Endothelial cell of umbilical vein (primary cell): ENCODE data around the gene CDK10. TPM values are rescaled to one million over a fixed set of nuclear protein-coding genes. Genes with fewer than 3 reads are reported as not detected.

ENCODE experiments used
- BruUV-seq: library from RNA; stranded (reverse); fragments of 400-500 nt; replicated peaks from 2 replicates; lab custom pipeline; 2021; lab: Mats Ljungman, UMichigan
- CTCF ChIA-PET: fragments of 300-600, 350-600 bp; sonication (Branson Sonifier 250); formaldehyde crosslinking; loops from one replicate; lab custom pipeline; 2021; ENCODE audit warnings: antibody characterized with exemption, inconsistent platforms; lab: Charles Lee
- POLR2A ChIA-PET: fragments of 300-600, 350-600 bp; sonication (Branson Sonifier 250); formaldehyde crosslinking; loops from one replicate; lab custom pipeline; 2021; ENCODE audit warnings: antibody characterized with exemption, inconsistent platforms; lab: Charles Lee
- DNase-seq: peaks from one replicate; pipeline ENCODE4 v3.0.0-alpha.2; 2011; ENCODE audit warnings: low read depth, low spot score
- FAIRE-seq: peaks from 2 replicates; lab custom pipeline; 2011; peaks lifted over from hg19 to GRCh38; lab: Jason Lieb, UNC
- H2AFZ ChIP-seq: 2 replicates; pipeline ENCODE4 v1.6.0; 2012; ENCODE audit warnings: low read depth, low read length, control low read depth, inconsistent platforms
- H3K27ac ChIP-seq: 2 replicates; pipeline ENCODE4 v1.5.1; 2011; ENCODE audit warnings: low read depth, mild to moderate bottlenecking, control low read depth, low read length, moderate library complexity; ENCODE audit not compliant: insufficient read depth
- H3K27me3 ChIP-seq, 2 experiments: 2 replicates each; pipeline versions ENCODE4 v1.6.0 to v1.6.1; 2011; ENCODE audit warnings: low read length in 2 of 2, mixed read lengths in 1 of 2; ENCODE audit not compliant: control insufficient read depth in 2 of 2, insufficient read depth in 2 of 2
- H3K36me3 ChIP-seq, 2 experiments: 2 replicates in 1 of 2; 3 replicates in 1 of 2; pipeline ENCODE4 v1.5.1; 2011; ENCODE audit warnings: low read length in 2 of 2, mild to moderate bottlenecking in 1 of 2, moderate library complexity in 1 of 2; ENCODE audit not compliant: control insufficient read depth in 2 of 2, insufficient read depth in 2 of 2; ENCODE audit errors: extremely low read depth in 1 of 2
- H3K4me1 ChIP-seq: 3 replicates; pipeline ENCODE4 v1.5.1; 2011; ENCODE audit warnings: mild to moderate bottlenecking, low read length; ENCODE audit not compliant: control insufficient read depth, insufficient read depth; ENCODE audit errors: extremely low read depth
- H3K4me2 ChIP-seq: 2 replicates; pipeline ENCODE4 v1.6.1; 2011; ENCODE audit warnings: low read length, control low read depth, mixed read lengths; ENCODE audit not compliant: insufficient read depth
- H3K4me3 ChIP-seq, 3 experiments: fragments of 200-600 bp in 1 of 3; sonication (generic), shearing (Covaris generic) in 1 of 3; replicated peaks in 1 of 3; 2 replicates each; pipeline ENCODE4 v1.5.1; 2011 to 2016; ENCODE audit warnings: control low read depth in 3 of 3, low read length in 3 of 3, mild to moderate bottlenecking in 2 of 3, inconsistent platforms in 1 of 3, low read depth in 1 of 3, moderate library complexity in 1 of 3; ENCODE audit not compliant: insufficient read depth in 1 of 3
- H3K79me2 ChIP-seq: 2 replicates; pipeline ENCODE4 v1.6.0; 2012; ENCODE audit warnings: low read length, inconsistent platforms; ENCODE audit not compliant: control insufficient read depth, insufficient read depth
- H3K9ac ChIP-seq: replicated peaks from 2 replicates; pipeline ENCODE3; 2011; ENCODE audit warnings: low read length, control low read depth; ENCODE audit not compliant: insufficient read depth; ENCODE audit errors: extremely low read depth
- H3K9me1 ChIP-seq: replicated peaks from 3 replicates; pipeline ENCODE4 v1.6.0; 2011; ENCODE audit warnings: mild to moderate bottlenecking, low read length; ENCODE audit not compliant: control insufficient read depth, insufficient read depth; ENCODE audit errors: extremely low read depth
- H3K9me3 ChIP-seq: replicated peaks from 2 replicates; pipeline ENCODE4 v1.5.1; 2012; ENCODE audit warnings: low read length, inconsistent platforms; ENCODE audit not compliant: control insufficient read depth, insufficient read depth
- H4K20me1 ChIP-seq: replicated peaks from 2 replicates; pipeline ENCODE3; 2011; ENCODE audit warnings: mild to moderate bottlenecking, low read length; ENCODE audit not compliant: control insufficient read depth, insufficient read depth; ENCODE audit errors: extremely low read depth
- CTCF ChIP-seq, 2 donors: IDR thresholded peaks; 1 replicate in 1 of 2; 2 replicates in 1 of 2; pipeline ENCODE4 v1.5.1; 2011; ENCODE audit warnings: low read length in 2 of 2, mild to moderate bottlenecking in 2 of 2, moderate library complexity in 2 of 2, control low read depth in 1 of 2, inconsistent platforms in 1 of 2, low read depth in 1 of 2; ENCODE audit not compliant: insufficient read depth in 1 of 2; ENCODE audit errors: extremely low read depth in 1 of 2
- EZH2 ChIP-seq: IDR thresholded peaks from 2 replicates; pipeline ENCODE4 v1.6.1; 2012; ENCODE audit warnings: borderline replicate concordance, low read depth, mild to moderate bottlenecking, moderate library complexity, low read length, inconsistent platforms; ENCODE audit not compliant: severe bottlenecking
- FOS ChIP-seq: IDR thresholded peaks from 2 replicates; pipeline ENCODE4 v1.6.1; 2011; ENCODE audit warnings: mild to moderate bottlenecking, low read length, moderate library complexity, borderline replicate concordance; ENCODE audit not compliant: insufficient read depth
- GATA2 ChIP-seq: IDR thresholded peaks from 2 replicates; pipeline ENCODE4 v1.7.0; 2011; ENCODE audit warnings: low read depth, mild to moderate bottlenecking, moderate library complexity, mixed read lengths, low read length; ENCODE audit not compliant: insufficient read length, insufficient read depth
- MYC ChIP-seq: IDR thresholded peaks from one replicate; pipeline ENCODE4 v1.6.1; 2011; ENCODE audit warnings: mild to moderate bottlenecking, low read depth, low read length
- POLR2A ChIP-seq: IDR thresholded peaks from 2 replicates; pipeline ENCODE4 v1.6.1; 2012; ENCODE audit warnings: low read depth, mild to moderate bottlenecking, control low read depth, low read length
- POLR2AphosphoS5 ChIP-seq: IDR thresholded peaks from 2 replicates; pipeline ENCODE4 v1.6.1; 2012; ENCODE audit warnings: low read depth, mild to moderate bottlenecking, control low read depth, low read length, moderate library complexity; ENCODE audit not compliant: insufficient read depth
- dilution Hi-C: fragments of 300-500 bp; cut with MboI; formaldehyde crosslinking; loops from one replicate; pipeline ENCODE4 v1.15.0; 2019; ENCODE audit warnings: low sequenced_read_pairs; ENCODE audit not compliant: extremely low pct_ligation_motif_present
- intact Hi-C: fragments of 100-400 bp; cut with micrococcal nuclease; formaldehyde crosslinking; loops from one replicate; pipeline ENCODE4 v1.10.0; 2022
- polyA plus RNA-seq, 4 experiments: library from polyadenylated mRNA; depleted of rRNA in 3 of 4; stranded (reverse) in 3 of 4; unstranded in 1 of 4; fragments of >200 nt; gene quantifications; 2 replicates each; pipeline versions ENCODE4 v1.2.1 to v1.2.3, GENCODE V29; 2011 to 2012; ENCODE audit warnings: missing spikeins in 1 of 4
- total RNA-seq: library from RNA; stranded (reverse); gene quantifications from 2 replicates; pipeline ENCODE4 v1.2.3, GENCODE V29; 2021
- TF ChIP-seq, protein P1 (sequence below): IDR thresholded peaks from 2 replicates; pipeline ENCODE4 v1.6.1; 2011; ENCODE audit not compliant: insufficient read depth, insufficient read length

Gene CDK10
- total and polyA plus RNA-seq, 2 donors (not counting 3 experiments of a cell fraction or from before 2014, with no cell fraction given): 74.5 to 99.9 TPM

- TF ChIP-seq POLR2A (no peak), FOS (no peak), EZH2 (no peak), MYC (no peak), GATA2 (no peak), POLR2AphosphoS5 (no peak)
- TF ChIP-seq, protein P1, sequence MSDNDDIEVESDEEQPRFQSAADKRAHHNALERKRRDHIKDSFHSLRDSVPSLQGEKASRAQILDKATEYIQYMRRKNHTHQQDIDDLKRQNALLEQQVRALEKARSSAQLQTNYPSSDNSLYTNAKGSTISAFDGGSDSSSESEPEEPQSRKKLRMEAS: no peak
- no peak overlapping the region for H3K27ac ChIP-seq
- H3K9ac ChIP-seq: no peak overlapping the region
- peaks cover 4% of the 10 kb centered on the region for H3K4me1 ChIP-seq
- no TSS peak for BruUV-seq
- no peaks in the 10 kb centered on the region for H3K27me3 ChIP-seq
- DNase-seq (no peak), FAIRE-seq (no peak)
- H3K4me2 ChIP-seq: no peak overlapping the region
- no peaks in the 10 kb centered on the region for H3K9me3 ChIP-seq
- peaks cover 9% of the 10 kb centered on the region for H3K79me2 ChIP-seq
- no peak overlapping the region for H2AFZ ChIP-seq
- no peaks in the 10 kb centered on the region for H3K9me1 ChIP-seq
- intact Hi-C loops: no loop called here
- ChIA-PET POLR2A (no interaction called here), CTCF (no interaction called here)
- dilution Hi-C loops: no loop called here
- no peaks in the 10 kb centered on the region for H4K20me1 ChIP-seq
- no peak overlapping the region for H3K4me3 ChIP-seq
- peaks cover 3 to 39% of the 10 kb centered on the region in 2 experiments for H3K36me3 ChIP-seq
Observed at GRCh38 chr16:89691231-89691985, 4.9 kb downstream of the CDK10 start.

DNA sequence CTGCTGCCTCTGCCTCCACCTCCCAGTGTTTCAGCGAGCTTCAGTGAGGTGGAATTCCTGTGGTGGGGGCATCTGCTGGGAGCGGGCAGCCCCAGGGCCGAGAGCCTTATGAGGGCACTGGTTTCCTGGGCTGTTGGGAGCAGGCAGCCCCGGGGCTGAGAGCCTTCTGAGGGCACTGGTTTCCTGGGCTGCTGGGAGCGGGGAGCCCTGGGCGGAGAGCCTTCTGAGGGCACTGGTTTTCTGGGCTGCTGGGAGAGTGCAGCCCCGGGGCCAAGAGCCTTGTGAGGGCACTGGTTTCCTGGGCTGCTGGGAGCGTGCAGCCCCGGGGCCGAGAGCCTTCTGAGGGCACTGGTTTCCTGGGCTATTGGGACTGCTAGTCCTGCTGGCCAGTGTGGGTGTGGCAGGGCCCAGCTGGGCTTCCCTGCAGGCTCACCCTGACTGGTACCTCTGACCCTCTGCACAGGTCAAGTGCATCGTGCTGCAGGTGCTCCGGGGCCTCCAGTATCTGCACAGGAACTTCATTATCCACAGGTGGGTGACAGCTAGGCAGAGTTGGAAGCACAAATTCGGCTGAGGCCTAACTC lies 5.6 kb downstream of the CDK10 start:
- peaks cover 3 to 39% of the 10 kb centered on the region in 2 experiments for H3K36me3 ChIP-seq
- dilution Hi-C loops (no loop called here), intact Hi-C loops (no loop called here)
- DNase-seq (no peak), FAIRE-seq (no peak)
- H3K4me1 ChIP-seq: peaks cover 4% of the 10 kb centered on the region
- CTCF ChIA-PET: no interaction called here
- TF ChIP-seq CTCF (IDR thresholded peaks at IDR 0.05; ENCODE audit: extremely low read depth in 1 of 2, insufficient read depth in 1 of 2, low read depth in 1 of 2, low read length in 2 of 2): no peak
- no peak for TF ChIP-seq POLR2A
- no peak for TF ChIP-seq POLR2AphosphoS5
- BruUV-seq: no TSS peak
- H3K27ac ChIP-seq: no peak overlapping the region
- no peaks in the 10 kb centered on the region for H3K9me3 ChIP-seq
- POLR2A ChIA-PET: no interaction called here
- H3K27me3 ChIP-seq: no peaks in the 10 kb centered on the region
- H3K79me2 ChIP-seq: peaks cover 9% of the 10 kb centered on the region
- no peaks in the 10 kb centered on the region for H4K20me1 ChIP-seq
- no peak overlapping the region for H3K4me3 ChIP-seq
- no peak overlapping the region for H3K4me2 ChIP-seq
- no peaks in the 10 kb centered on the region for H3K9me1 ChIP-seq
- no peak overlapping the region for H3K9ac ChIP-seq
- no peak overlapping the region for H2AFZ ChIP-seq
